ENCODE measurements around the gene RCOR3.

DNA sequence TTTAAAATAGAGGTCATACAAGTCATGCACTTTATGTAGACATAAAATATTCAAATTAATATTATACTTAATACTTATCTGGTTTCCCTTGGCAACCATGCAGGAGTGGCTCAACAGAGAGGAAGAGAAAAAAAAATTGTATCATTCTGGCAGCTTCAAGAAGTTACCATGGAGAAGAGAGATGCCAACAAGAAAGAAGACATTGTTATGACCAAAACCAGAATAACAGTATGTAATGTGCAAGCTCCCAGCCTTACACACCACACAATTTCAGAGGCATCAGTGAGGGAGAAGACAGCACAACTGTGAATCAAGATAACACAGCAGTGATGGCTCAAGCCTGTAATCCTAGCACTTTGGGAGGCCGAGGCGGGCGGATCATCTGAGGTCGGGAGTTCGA is 49.1 kb upstream of the RCOR3 start:
- TF ChIP-seq CTCF (IDR thresholded peaks at IDR 0.05; ENCODE audit: low read depth, low read length) = no peak
- TF ChIP-seq EZH2phosphoT487 (IDR thresholded peaks at IDR 0.05; ENCODE audit: low read depth) = no peak

All from OCI-LY3 (cell line).